ENCODE data around the gene SLC17A7. TPM values are rescaled to one million over a fixed set of nuclear protein-coding genes. Genes with fewer than 3 reads are reported as not detected.

The SLC17A7 gene
- total and polyA plus RNA-seq, 2 of the 13 experiments (the other 11 are each of a cell fraction or from before 2014, with no cell fraction given): 0.32 TPM; not detected in 1

GRCh38 chr19:49473868-49474541 is 32.7 kb upstream of the SLC17A7 start, which contains the start of gene FLT3LG (continued):
- TF ChIP-seq, protein P1, sequence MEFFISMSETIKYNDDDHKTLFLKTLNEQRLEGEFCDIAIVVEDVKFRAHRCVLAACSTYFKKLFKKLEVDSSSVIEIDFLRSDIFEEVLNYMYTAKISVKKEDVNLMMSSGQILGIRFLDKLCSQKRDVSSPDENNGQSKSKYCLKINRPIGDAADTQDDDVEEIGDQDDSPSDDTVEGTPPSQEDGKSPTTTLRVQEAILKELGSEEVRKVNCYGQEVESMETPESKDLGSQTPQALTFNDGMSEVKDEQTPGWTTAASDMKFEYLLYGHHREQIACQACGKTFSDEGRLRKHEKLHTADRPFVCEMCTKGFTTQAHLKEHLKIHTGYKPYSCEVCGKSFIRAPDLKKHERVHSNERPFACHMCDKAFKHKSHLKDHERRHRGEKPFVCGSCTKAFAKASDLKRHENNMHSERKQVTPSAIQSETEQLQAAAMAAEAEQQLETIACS (CRISPR knock-in tag; IDR thresholded peaks at IDR 0.05): no peak
- TF ChIP-seq, protein P2, sequence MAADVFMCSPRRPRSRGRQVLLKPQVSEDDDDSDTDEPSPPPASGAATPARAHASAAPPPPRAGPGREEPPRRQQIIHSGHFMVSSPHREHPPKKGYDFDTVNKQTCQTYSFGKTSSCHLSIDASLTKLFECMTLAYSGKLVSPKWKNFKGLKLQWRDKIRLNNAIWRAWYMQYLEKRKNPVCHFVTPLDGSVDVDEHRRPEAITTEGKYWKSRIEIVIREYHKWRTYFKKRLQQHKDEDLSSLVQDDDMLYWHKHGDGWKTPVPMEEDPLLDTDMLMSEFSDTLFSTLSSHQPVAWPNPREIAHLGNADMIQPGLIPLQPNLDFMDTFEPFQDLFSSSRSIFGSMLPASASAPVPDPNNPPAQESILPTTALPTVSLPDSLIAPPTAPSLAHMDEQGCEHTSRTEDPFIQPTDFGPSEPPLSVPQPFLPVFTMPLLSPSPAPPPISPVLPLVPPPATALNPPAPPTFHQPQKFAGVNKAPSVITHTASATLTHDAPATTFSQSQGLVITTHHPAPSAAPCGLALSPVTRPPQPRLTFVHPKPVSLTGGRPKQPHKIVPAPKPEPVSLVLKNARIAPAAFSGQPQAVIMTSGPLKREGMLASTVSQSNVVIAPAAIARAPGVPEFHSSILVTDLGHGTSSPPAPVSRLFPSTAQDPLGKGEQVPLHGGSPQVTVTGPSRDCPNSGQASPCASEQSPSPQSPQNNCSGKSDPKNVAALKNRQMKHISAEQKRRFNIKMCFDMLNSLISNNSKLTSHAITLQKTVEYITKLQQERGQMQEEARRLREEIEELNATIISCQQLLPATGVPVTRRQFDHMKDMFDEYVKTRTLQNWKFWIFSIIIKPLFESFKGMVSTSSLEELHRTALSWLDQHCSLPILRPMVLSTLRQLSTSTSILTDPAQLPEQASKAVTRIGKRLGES (CRISPR knock-in tag; IDR thresholded peaks at IDR 0.05; ENCODE audit: borderline replicate concordance): no peak
- no peak for TF ChIP-seq TSC22D2 (CRISPR knock-in tag; IDR thresholded peaks at IDR 0.05; ENCODE audit: borderline replicate concordance)
- no peak for TF ChIP-seq ZNF660 (CRISPR knock-in tag; IDR thresholded peaks at IDR 0.05; ENCODE audit: borderline replicate concordance, low read depth)
- no peak for TF ChIP-seq ZNF446 (CRISPR knock-in tag; IDR thresholded peaks at IDR 0.05)
- no peak for TF ChIP-seq ZIK1 (CRISPR knock-in tag; IDR thresholded peaks at IDR 0.05; ENCODE audit: borderline replicate concordance, low read depth)
- TF ChIP-seq, protein P3, sequence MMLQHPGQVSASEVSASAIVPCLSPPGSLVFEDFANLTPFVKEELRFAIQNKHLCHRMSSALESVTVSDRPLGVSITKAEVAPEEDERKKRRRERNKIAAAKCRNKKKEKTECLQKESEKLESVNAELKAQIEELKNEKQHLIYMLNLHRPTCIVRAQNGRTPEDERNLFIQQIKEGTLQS (CRISPR knock-in tag; IDR thresholded peaks at IDR 0.05): no peak
- no peak for TF ChIP-seq ZSCAN30 (CRISPR knock-in tag; IDR thresholded peaks at IDR 0.05)
- TF ChIP-seq ZNF766 (CRISPR knock-in tag; IDR thresholded peaks at IDR 0.05; ENCODE audit: borderline replicate concordance): no peak
- no peak for TF ChIP-seq HCFC1 (IDR thresholded peaks at IDR 0.05; ENCODE audit: low read depth, low read length)
- peak; percentile 37; the same call in 1 of the 2 replicates for TF ChIP-seq RNF2 (conservative IDR thresholded peaks at IDR 0.05; ENCODE audit: low read depth)
- TF ChIP-seq SP140L (CRISPR knock-in tag; IDR thresholded peaks at IDR 0.05; ENCODE audit: borderline replicate concordance): no peak
- peak; percentile 59 for TF ChIP-seq TEAD3 (CRISPR knock-in tag; optimal IDR thresholded peaks at IDR 0.05; ENCODE audit: borderline replicate concordance)
- peak; percentile 42; the same call in 1 of the 2 replicates for TF ChIP-seq E2F1 (CRISPR knock-in tag; IDR thresholded peaks at IDR 0.05)
- TF ChIP-seq SIN3A (IDR thresholded peaks at IDR 0.05; ENCODE audit: borderline replicate concordance, low read depth, low read length): peak; percentile 41; the same call in 1 of the 2 replicates
- TF ChIP-seq ZEB1 (IDR thresholded peaks at IDR 0.05; ENCODE audit: insufficient replicate concordance, low read depth): no peak
- no peak for TF ChIP-seq ZFYVE20 (CRISPR knock-in tag; IDR thresholded peaks at IDR 0.05; ENCODE audit: borderline replicate concordance, low read depth)
- no peak for TF ChIP-seq CC2D1A (CRISPR knock-in tag; IDR thresholded peaks at IDR 0.05)
- TF ChIP-seq, protein P4, sequence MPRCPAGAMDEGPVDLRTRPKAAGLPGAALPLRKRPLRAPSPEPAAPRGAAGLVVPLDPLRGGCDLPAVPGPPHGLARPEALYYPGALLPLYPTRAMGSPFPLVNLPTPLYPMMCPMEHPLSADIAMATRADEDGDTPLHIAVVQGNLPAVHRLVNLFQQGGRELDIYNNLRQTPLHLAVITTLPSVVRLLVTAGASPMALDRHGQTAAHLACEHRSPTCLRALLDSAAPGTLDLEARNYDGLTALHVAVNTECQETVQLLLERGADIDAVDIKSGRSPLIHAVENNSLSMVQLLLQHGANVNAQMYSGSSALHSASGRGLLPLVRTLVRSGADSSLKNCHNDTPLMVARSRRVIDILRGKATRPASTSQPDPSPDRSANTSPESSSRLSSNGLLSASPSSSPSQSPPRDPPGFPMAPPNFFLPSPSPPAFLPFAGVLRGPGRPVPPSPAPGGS (CRISPR knock-in tag; IDR thresholded peaks at IDR 0.05): peak; percentile 63; the same call in 1 of the 2 replicates
- TF ChIP-seq POGZ (CRISPR knock-in tag; IDR thresholded peaks at IDR 0.05): no peak
- no peak for TF ChIP-seq AKAP8 (CRISPR knock-in tag; IDR thresholded peaks at IDR 0.05)
- TF ChIP-seq HOXA3 (CRISPR knock-in tag; IDR thresholded peaks at IDR 0.05): no peak
- TF ChIP-seq NCOA1 (CRISPR knock-in tag; IDR thresholded peaks at IDR 0.05): no peak
